Mucosa of rectum (tissue), 2 donors: ENCODE results near the gene NT5C1B.
"Not testable (repeated sequence)": the region's sequence is repeated elsewhere in the genome, so short reads cannot be mapped to it uniquely, and the experiment has no call there.

Experiments
- H3K27ac ChIP-seq, 2 donors: one replicate each; pipeline ENCODE4 v1.7.0; 2013; ENCODE audit warnings: inconsistent platforms in 2 of 2, low read depth in 2 of 2, low read length in 2 of 2
- H3K27me3 ChIP-seq, 2 donors: one replicate each; pipeline ENCODE4 v1.7.0; 2013; ENCODE audit warnings: low read length in 2 of 2; ENCODE audit not compliant: control insufficient read depth in 2 of 2, insufficient read depth in 2 of 2
- H3K36me3 ChIP-seq, 2 donors: one replicate each; pipeline ENCODE4 v1.7.0; 2013; ENCODE audit warnings: low read length in 2 of 2; ENCODE audit not compliant: control insufficient read depth in 2 of 2, insufficient read depth in 2 of 2
- H3K4me1 ChIP-seq, 2 donors: one replicate each; pipeline ENCODE4 v1.7.0; 2013; ENCODE audit warnings: low read length in 2 of 2, mild to moderate bottlenecking in 1 of 2; ENCODE audit not compliant: control insufficient read depth in 2 of 2, insufficient read depth in 2 of 2
- H3K4me3 ChIP-seq, 2 donors: one replicate each; pipeline ENCODE4 v1.7.0; 2013; ENCODE audit warnings: low read length in 2 of 2
- H3K9ac ChIP-seq, 2 donors: one replicate each; pipeline ENCODE4 v1.7.0; 2013; ENCODE audit warnings: low read length in 2 of 2, low read depth in 1 of 2, mild to moderate bottlenecking in 1 of 2
- H3K9me3 ChIP-seq, 2 donors: one replicate each; pipeline ENCODE4 v1.7.0; 2013; ENCODE audit warnings: low read length in 2 of 2; ENCODE audit not compliant: control insufficient read depth in 2 of 2
- donor health status: healthy.
- donor health status: Normal muscosa, but diverticular disease.

Gene NT5C1B

GRCh38 chr2:18589354-18589753, at the start of gene NT5C1B:
Gene NT5C1B, minus strand, starts transcription at chr2:18589569. Its CDS starts 101 bp downstream, at chr2:18589468.
- H3K9me3 ChIP-seq, result no peaks in the 10 kb centered on the region
- no peak within 1 kb of the TSS for H3K4me3 ChIP-seq
- no peaks in the 10 kb centered on the region for H3K36me3 ChIP-seq
- H3K4me1 ChIP-seq, result no peaks in the 10 kb centered on the region
- no peaks in the 10 kb centered on the region for H3K27me3 ChIP-seq
- no peak within 1 kb of the TSS for H3K27ac ChIP-seq
- H3K9ac ChIP-seq, result no peak within 1 kb of the TSS

- Histone ChIP-seq H3K4me3 (no peak overlapping the region), H3K9me3 (no peaks in the 10 kb centered on the region), H3K27ac (no peak overlapping the region), H3K36me3 (no peaks in the 10 kb centered on the region), H3K9ac (no peak overlapping the region), H3K27me3 (no peaks in the 10 kb centered on the region), H3K4me1 (no peaks in the 10 kb centered on the region)
Observed at GRCh38 chr2:18637196-18637595, 47.8 kb upstream of the NT5C1B start.

- not testable (repeated sequence) for H3K9ac ChIP-seq, H3K27ac ChIP-seq, H3K27me3 ChIP-seq, H3K36me3 ChIP-seq, H3K9me3 ChIP-seq, H3K4me3 ChIP-seq, H3K4me1 ChIP-seq
Observed at GRCh38 chr2:18632699-18633098, 43.3 kb upstream of the NT5C1B start.

- H3K27me3 ChIP-seq, result no peaks in the 10 kb centered on the region
- no peaks in the 10 kb centered on the region for H3K4me1 ChIP-seq
- no peak overlapping the region for H3K9ac ChIP-seq
- H3K27ac ChIP-seq, result no peak overlapping the region
- no peaks in the 10 kb centered on the region for H3K9me3 ChIP-seq
- H3K36me3 ChIP-seq, result no peaks in the 10 kb centered on the region
- no peak overlapping the region for H3K4me3 ChIP-seq
Observed at GRCh38 chr2:18630941-18631340, 41.6 kb upstream of the NT5C1B start.

- no peak overlapping the region for H3K4me3 ChIP-seq
- H3K9ac ChIP-seq, result no peak overlapping the region
- no peaks in the 10 kb centered on the region for H3K36me3 ChIP-seq
- no peaks in the 10 kb centered on the region for H3K9me3 ChIP-seq
- no peaks in the 10 kb centered on the region for H3K4me1 ChIP-seq
- no peak overlapping the region for H3K27ac ChIP-seq
- no peaks in the 10 kb centered on the region for H3K27me3 ChIP-seq
Observed at GRCh38 chr2:18630541-18630940, 41.2 kb upstream of the NT5C1B start.

GRCh38 chr2:18630101-18630500, 40.7 kb upstream of the NT5C1B start:
- Histone ChIP-seq H3K27ac (no peak overlapping the region), H3K36me3 (no peaks in the 10 kb centered on the region), H3K4me3 (no peak overlapping the region), H3K4me1 (no peaks in the 10 kb centered on the region), H3K27me3 (no peaks in the 10 kb centered on the region), H3K9ac (no peak overlapping the region), H3K9me3 (no peaks in the 10 kb centered on the region)

GRCh38 chr2:18626958-18627650, 37.7 kb upstream of the NT5C1B start:
- Histone ChIP-seq H3K9ac (no peak overlapping the region), H3K36me3 (no peaks in the 10 kb centered on the region), H3K9me3 (no peaks in the 10 kb centered on the region), H3K4me1 (no peaks in the 10 kb centered on the region), H3K27ac (no peak overlapping the region), H3K4me3 (no peak overlapping the region), H3K27me3 (no peaks in the 10 kb centered on the region)

- H3K27me3 ChIP-seq, result no peaks in the 10 kb centered on the region
- H3K9ac ChIP-seq, result no peak overlapping the region
- no peaks in the 10 kb centered on the region for H3K4me1 ChIP-seq
- H3K9me3 ChIP-seq, result no peaks in the 10 kb centered on the region
- no peaks in the 10 kb centered on the region for H3K36me3 ChIP-seq
- no peak overlapping the region for H3K4me3 ChIP-seq
- H3K27ac ChIP-seq, result peak overlapping the region in 1 of 2 donors; percentile 29
Observed at GRCh38 chr2:18626256-18626668, 36.9 kb upstream of the NT5C1B start.

- H3K4me3 ChIP-seq, result no peak overlapping the region
- no peaks in the 10 kb centered on the region for H3K9me3 ChIP-seq
- H3K9ac ChIP-seq, result no peak overlapping the region
- no peaks in the 10 kb centered on the region for H3K36me3 ChIP-seq
- no peak overlapping the region for H3K27ac ChIP-seq
- no peaks in the 10 kb centered on the region for H3K27me3 ChIP-seq
- H3K4me1 ChIP-seq, result no peaks in the 10 kb centered on the region
Observed at GRCh38 chr2:18625563-18625962, 36.2 kb upstream of the NT5C1B start.

- Histone ChIP-seq H3K36me3 (no peaks in the 10 kb centered on the region), H3K4me1 (no peaks in the 10 kb centered on the region), H3K4me3 (no peak overlapping the region), H3K27me3 (no peaks in the 10 kb centered on the region), H3K27ac (no peak overlapping the region), H3K9ac (no peak overlapping the region), H3K9me3 (no peaks in the 10 kb centered on the region)
Observed at GRCh38 chr2:18623782-18624181, 34.4 kb upstream of the NT5C1B start.
